Suprapubic skin (tissue), 4 donors: ENCODE results near the gene PTGES2. TPM values are rescaled to one million over a fixed set of nuclear protein-coding genes. Genes with fewer than 3 reads are reported as not detected.

Experiments used
- DNase-seq, 2 donors: peaks; one replicate each; pipeline ENCODE4 v3.0.0-alpha.2; 2019; ENCODE audit warnings: low spot score in 2 of 2
- H3K27ac ChIP-seq: fragments of 200-600 bp; sonication (generic); one replicate; pipeline ENCODE4 v1.5.1; 2019
- H3K27me3 ChIP-seq: fragments of 200-600 bp; sonication (generic); one replicate; pipeline ENCODE4 v1.5.1; 2019
- H3K36me3 ChIP-seq: fragments of 200-600 bp; sonication (generic); one replicate; pipeline ENCODE4 v1.5.1; 2019
- H3K4me1 ChIP-seq: fragments of 200-600 bp; sonication (generic); one replicate; pipeline ENCODE4 v1.5.1; 2019
- H3K4me3 ChIP-seq: fragments of 200-600 bp; sonication (generic); one replicate; pipeline ENCODE4 v1.5.1; 2019; ENCODE audit warnings: mild to moderate bottlenecking
- H3K9me3 ChIP-seq: fragments of 200-600 bp; sonication (generic); one replicate; pipeline ENCODE4 v1.5.1; 2019
- EP300 ChIP-seq: sonication (generic); formaldehyde crosslinking; IDR thresholded peaks from one replicate; pipeline ENCODE4 v1.6.1; 2017; ENCODE audit warnings: antibody characterized with exemption
- POLR2A ChIP-seq, 2 donors: fragments of 450-650 bp; IDR thresholded peaks; one replicate each; pipeline ENCODE4 v1.6.1; 2017; ENCODE audit warnings: antibody characterized with exemption in 2 of 2, mild to moderate bottlenecking in 2 of 2, moderate library complexity in 2 of 2
- POLR2AphosphoS5 ChIP-seq, 3 donors: sonication (generic); formaldehyde crosslinking; IDR thresholded peaks; one replicate each; pipeline ENCODE4 v1.6.1; 2017; ENCODE audit warnings: antibody characterized with exemption in 3 of 3
- WGBS: methylation state at CpG from one replicate; pipeline ENCODE4 v1.1.5; 2018; 5-methylcytosine and 5-hydroxymethylcytosine counted together
- total RNA-seq, 4 donors: library from RNA; depleted of rRNA; stranded (reverse); fragments of >200 nt; gene quantifications; one replicate each; pipeline ENCODE4 v1.1.0, GENCODE V29; 2016
- TF ChIP-seq, protein P1 (sequence below), 2 donors: fragments of 200-600 bp in 1 of 2; fragments of 450-650 bp in 1 of 2; sonication (generic) in 1 of 2; IDR thresholded peaks; one replicate each; pipeline ENCODE4 v1.5.1; 2016 to 2019; ENCODE audit warnings: antibody characterized with exemption in 2 of 2, mild to moderate bottlenecking in 1 of 2, moderate library complexity in 1 of 2

The PTGES2 gene
- total RNA-seq, 4 donors from 2014 or later: 47.4 to 76.0 (median 55.9) TPM

- H3K4me3 ChIP-seq: no peak overlapping the region
- no peaks in the 10 kb centered on the region for H3K9me3 ChIP-seq
- TF ChIP-seq POLR2AphosphoS5 (IDR thresholded peaks at IDR 0.05) (no peak), EP300 (no peak), POLR2A (IDR thresholded peaks at IDR 0.05) (no peak)
- TF ChIP-seq, protein P1, sequence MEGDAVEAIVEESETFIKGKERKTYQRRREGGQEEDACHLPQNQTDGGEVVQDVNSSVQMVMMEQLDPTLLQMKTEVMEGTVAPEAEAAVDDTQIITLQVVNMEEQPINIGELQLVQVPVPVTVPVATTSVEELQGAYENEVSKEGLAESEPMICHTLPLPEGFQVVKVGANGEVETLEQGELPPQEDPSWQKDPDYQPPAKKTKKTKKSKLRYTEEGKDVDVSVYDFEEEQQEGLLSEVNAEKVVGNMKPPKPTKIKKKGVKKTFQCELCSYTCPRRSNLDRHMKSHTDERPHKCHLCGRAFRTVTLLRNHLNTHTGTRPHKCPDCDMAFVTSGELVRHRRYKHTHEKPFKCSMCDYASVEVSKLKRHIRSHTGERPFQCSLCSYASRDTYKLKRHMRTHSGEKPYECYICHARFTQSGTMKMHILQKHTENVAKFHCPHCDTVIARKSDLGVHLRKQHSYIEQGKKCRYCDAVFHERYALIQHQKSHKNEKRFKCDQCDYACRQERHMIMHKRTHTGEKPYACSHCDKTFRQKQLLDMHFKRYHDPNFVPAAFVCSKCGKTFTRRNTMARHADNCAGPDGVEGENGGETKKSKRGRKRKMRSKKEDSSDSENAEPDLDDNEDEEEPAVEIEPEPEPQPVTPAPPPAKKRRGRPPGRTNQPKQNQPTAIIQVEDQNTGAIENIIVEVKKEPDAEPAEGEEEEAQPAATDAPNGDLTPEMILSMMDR (IDR thresholded peaks at IDR 0.05): no peak
- peaks cover 34% of the 10 kb centered on the region for H3K4me1 ChIP-seq
- H3K36me3 ChIP-seq: peaks cover 42% of the 10 kb centered on the region
- DNase-seq: no peak
- H3K27me3 ChIP-seq: no peaks in the 10 kb centered on the region
- WGBS: 64% methylated on average over 7 of the region's 8 CpGs
- no peak overlapping the region for H3K27ac ChIP-seq
Measured at GRCh38 chr9:128124451-128124850, 3.1 kb downstream of the PTGES2 start.

- H3K4me3 ChIP-seq: no peak overlapping the region
- no peak overlapping the region for H3K27ac ChIP-seq
- WGBS: 91% methylated on average over 21 of the region's 21 CpGs
- peaks cover 42% of the 10 kb centered on the region for H3K36me3 ChIP-seq
- no peaks in the 10 kb centered on the region for H3K9me3 ChIP-seq
- no peak for DNase-seq
- H3K4me1 ChIP-seq: peaks cover 25% of the 10 kb centered on the region
- H3K27me3 ChIP-seq: no peaks in the 10 kb centered on the region
- no peak for TF ChIP-seq POLR2A (IDR thresholded peaks at IDR 0.05)
- TF ChIP-seq, protein P1 (IDR thresholded peaks at IDR 0.05): no peak
- TF ChIP-seq POLR2AphosphoS5 (IDR thresholded peaks at IDR 0.05): no peak
- no peak for TF ChIP-seq EP300
Measured at GRCh38 chr9:128123451-128124080, 4.0 kb downstream of the PTGES2 start.

DNA sequence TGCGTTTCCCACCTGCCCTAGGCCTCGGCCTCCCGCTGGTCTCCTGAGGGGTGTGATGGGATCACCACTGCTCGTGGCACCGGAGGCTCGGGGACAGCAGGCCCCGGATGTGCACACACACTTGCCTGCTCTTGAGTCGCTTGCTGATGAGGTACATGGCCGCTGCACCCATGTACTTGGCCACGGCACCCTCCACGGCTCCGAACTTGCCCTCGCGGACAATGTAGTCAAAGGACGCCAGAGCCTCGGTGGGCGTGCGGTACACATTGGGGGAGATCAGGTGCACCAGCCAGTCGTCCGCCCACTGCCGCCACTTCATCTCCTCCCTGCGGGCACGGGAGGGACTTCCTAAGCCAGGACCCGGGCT lies 4.7 kb downstream of the PTGES2 start:
- Histone ChIP-seq H3K36me3 (peaks cover 42% of the 10 kb centered on the region), H3K9me3 (no peaks in the 10 kb centered on the region), H3K4me3 (no peak overlapping the region), H3K4me1 (peaks cover 29% of the 10 kb centered on the region), H3K27ac (no peak overlapping the region), H3K27me3 (no peaks in the 10 kb centered on the region)
- WGBS: 76% methylated on average over 3 of the region's 24 CpGs
- peak in 1 of 2 donors; percentile 62 for DNase-seq
- TF ChIP-seq EP300: no peak
- no peak for TF ChIP-seq POLR2A (IDR thresholded peaks at IDR 0.05)
- TF ChIP-seq, protein P1 (IDR thresholded peaks at IDR 0.05): no peak
- TF ChIP-seq POLR2AphosphoS5 (IDR thresholded peaks at IDR 0.05): no peak

DNA sequence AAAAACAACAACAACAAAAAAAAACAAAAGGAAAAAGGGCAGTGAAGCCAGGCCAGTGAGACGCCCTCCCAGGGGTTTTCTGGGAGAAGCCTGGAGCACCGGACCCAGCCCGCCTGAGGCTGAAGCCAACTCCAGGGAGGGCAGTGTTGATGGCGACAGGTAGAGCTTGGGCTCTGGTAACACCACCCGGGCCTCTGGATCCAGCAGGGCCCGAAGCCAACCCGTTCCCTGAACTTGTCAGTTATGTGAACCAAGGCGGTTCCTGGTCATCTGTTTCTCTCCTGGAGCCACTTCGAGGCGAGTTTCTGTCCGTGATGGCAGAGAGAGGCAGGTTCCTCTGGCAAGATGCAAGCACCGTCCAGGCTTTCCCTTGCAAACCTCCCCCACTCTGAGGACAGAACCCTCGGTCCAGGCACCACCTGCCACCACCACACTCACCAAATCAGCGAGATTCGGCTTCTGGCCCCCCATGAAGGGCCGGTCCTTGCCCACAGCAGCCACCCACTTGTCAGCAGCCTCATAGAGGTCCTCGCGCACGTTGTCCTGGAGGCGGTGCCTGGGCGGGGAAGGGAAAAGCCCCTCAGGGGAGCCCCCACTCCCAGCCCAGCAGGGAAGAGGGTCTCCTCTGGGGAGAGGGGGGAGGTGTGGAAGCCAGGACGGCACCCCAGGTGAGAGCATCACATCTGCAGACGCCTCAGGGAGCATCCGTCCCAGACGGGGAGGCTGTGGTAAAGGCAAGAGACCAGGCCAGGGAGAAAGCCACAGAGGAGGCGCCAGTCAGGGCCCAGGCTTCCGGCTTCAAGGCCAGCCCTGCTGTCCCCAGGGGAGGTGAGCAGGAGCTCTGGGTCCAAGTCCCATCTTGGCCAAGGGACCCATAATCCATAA lies 5.4 kb downstream of the PTGES2 start:
- H3K27me3 ChIP-seq: no peaks in the 10 kb centered on the region
- H3K4me3 ChIP-seq: no peak overlapping the region
- DNase-seq: peak in 1 of 2 donors; percentile 60
- WGBS: 85% methylated on average over 27 of the region's 27 CpGs
- peaks cover 42% of the 10 kb centered on the region for H3K36me3 ChIP-seq
- peaks cover 32% of the 10 kb centered on the region for H3K4me1 ChIP-seq
- no peak for TF ChIP-seq POLR2A (IDR thresholded peaks at IDR 0.05)
- TF ChIP-seq, protein P1 (IDR thresholded peaks at IDR 0.05): no peak
- no peaks in the 10 kb centered on the region for H3K9me3 ChIP-seq
- H3K27ac ChIP-seq: no peak overlapping the region

DNA sequence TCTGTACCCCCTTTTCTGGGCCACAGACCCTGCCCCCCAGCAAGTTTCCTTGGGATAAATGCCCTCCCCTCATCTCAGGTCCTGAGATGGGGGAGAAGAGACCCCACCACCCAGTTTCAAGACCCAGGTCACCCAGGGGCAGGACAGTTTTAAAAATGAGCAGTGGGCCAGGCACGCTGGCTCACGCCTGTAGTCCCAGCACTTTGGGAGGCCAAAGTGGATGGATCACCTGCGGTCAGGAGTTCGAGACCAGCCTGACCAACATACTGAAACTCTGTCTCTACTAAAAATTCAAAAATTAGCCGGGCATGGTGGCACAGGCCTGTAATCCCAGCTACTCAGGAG lies 6.1 kb downstream of the PTGES2 start:
- WGBS: 92% methylated on average over 5 of the region's 5 CpGs
- no peak for DNase-seq
- Histone ChIP-seq H3K27ac (no peak overlapping the region), H3K9me3 (no peaks in the 10 kb centered on the region), H3K4me1 (peaks cover 25% of the 10 kb centered on the region), H3K4me3 (no peak overlapping the region), H3K36me3 (peaks cover 42% of the 10 kb centered on the region), H3K27me3 (no peaks in the 10 kb centered on the region)
- TF ChIP-seq POLR2AphosphoS5 (IDR thresholded peaks at IDR 0.05) (no peak), EP300 (no peak), POLR2A (IDR thresholded peaks at IDR 0.05) (no peak)
- TF ChIP-seq, protein P1 (IDR thresholded peaks at IDR 0.05): no peak
